ENCODE results near the gene ATP8B4. TPM values are rescaled to one million over a fixed set of nuclear protein-coding genes. Genes with fewer than 3 reads are reported as not detected.
A peak's percentile ranks its signal among the peaks of the same experiment; 100 is the strongest.

Gene ATP8B4
- total and polyA plus RNA-seq, 2 donors from 2014 or later = 2.1 to 12.5 TPM

GRCh38 chr15:50108461-50108860 is 10.6 kb downstream of the ATP8B4 start:
- DNase-seq (no peak), FAIRE-seq (no peak)
- intact Hi-C loops (cut with DNase I) = no loop called here
- TF ChIP-seq CTCF (IDR thresholded peaks at IDR 0.05; ENCODE audit: borderline replicate concordance, extremely low read depth, insufficient read depth) = no peak
- Histone ChIP-seq H3K9me3 (ENCODE audit: control insufficient read depth in 2 of 3, insufficient read depth in 1 of 3, low read length in 3 of 3) (no peaks in the 10 kb centered on the region), H3K27me3 (ENCODE audit: control insufficient read depth, insufficient read depth, low read length) (no peaks in the 10 kb centered on the region), H3K4me3 (ENCODE audit: low read length in 3 of 3) (no peak overlapping the region), H3K9ac (ENCODE audit: low read length in 3 of 3) (no peak overlapping the region), H3K36me3 (ENCODE audit: control insufficient read depth in 2 of 3, insufficient read depth in 3 of 3, low read length in 3 of 3) (no peaks in the 10 kb centered on the region), H3K27ac (ENCODE audit: low read depth in 2 of 2, low read length in 2 of 2) (no peak overlapping the region), H3K4me1 (ENCODE audit: control insufficient read depth in 2 of 3, insufficient read depth in 2 of 3, low read depth in 1 of 3, low read length in 3 of 3) (no peaks in the 10 kb centered on the region)

GRCh38 chr15:50107591-50108408 is 11.2 kb downstream of the ATP8B4 start:
- no peak overlapping the region for H3K9ac ChIP-seq (ENCODE audit: low read length in 3 of 3)
- peak in 1 of 5 donors; percentile 14 for DNase-seq
- no peaks in the 10 kb centered on the region for H3K9me3 ChIP-seq (ENCODE audit: control insufficient read depth in 2 of 3, insufficient read depth in 1 of 3, low read length in 3 of 3)
- no peaks in the 10 kb centered on the region for H3K27me3 ChIP-seq (ENCODE audit: control insufficient read depth, insufficient read depth, low read length)
- H3K4me3 ChIP-seq (ENCODE audit: low read length in 3 of 3) = no peak overlapping the region
- H3K27ac ChIP-seq (ENCODE audit: low read depth in 2 of 2, low read length in 2 of 2) = no peak overlapping the region
- no peak for TF ChIP-seq CTCF (IDR thresholded peaks at IDR 0.05; ENCODE audit: borderline replicate concordance, extremely low read depth, insufficient read depth)
- no peaks in the 10 kb centered on the region for H3K4me1 ChIP-seq (ENCODE audit: control insufficient read depth in 2 of 3, insufficient read depth in 2 of 3, low read depth in 1 of 3, low read length in 3 of 3)
- H3K36me3 ChIP-seq (ENCODE audit: control insufficient read depth in 2 of 3, insufficient read depth in 3 of 3, low read length in 3 of 3) = no peaks in the 10 kb centered on the region
- no peak for FAIRE-seq
- intact Hi-C loops (cut with DNase I) = no loop called here

GRCh38 chr15:50107157-50107556 is 11.9 kb downstream of the ATP8B4 start:
- H3K27ac ChIP-seq (ENCODE audit: low read depth in 2 of 2, low read length in 2 of 2) = no peak overlapping the region
- DNase-seq = no peak
- FAIRE-seq = no peak
- TF ChIP-seq CTCF (IDR thresholded peaks at IDR 0.05; ENCODE audit: borderline replicate concordance, extremely low read depth, insufficient read depth) = no peak
- H3K9ac ChIP-seq (ENCODE audit: low read length in 3 of 3) = no peak overlapping the region
- no peaks in the 10 kb centered on the region for H3K9me3 ChIP-seq (ENCODE audit: control insufficient read depth in 2 of 3, insufficient read depth in 1 of 3, low read length in 3 of 3)
- H3K4me3 ChIP-seq (ENCODE audit: low read length in 3 of 3) = no peak overlapping the region
- no peaks in the 10 kb centered on the region for H3K36me3 ChIP-seq (ENCODE audit: control insufficient read depth in 2 of 3, insufficient read depth in 3 of 3, low read length in 3 of 3)
- H3K4me1 ChIP-seq (ENCODE audit: control insufficient read depth in 2 of 3, insufficient read depth in 2 of 3, low read depth in 1 of 3, low read length in 3 of 3) = no peaks in the 10 kb centered on the region
- no peaks in the 10 kb centered on the region for H3K27me3 ChIP-seq (ENCODE audit: control insufficient read depth, insufficient read depth, low read length)
- intact Hi-C loops (cut with DNase I) = no loop called here

All from kidney (tissue), 14 donors.